Glomerular visceral epithelial cell (primary cell): Measurements from ENCODE around the gene KCNS3.

Experiments used
- DNase-seq: peaks from one replicate; pipeline ENCODE4 v3.0.0-alpha.2; 2016; ENCODE audit errors: extremely low spot score

Gene KCNS3

DNA sequence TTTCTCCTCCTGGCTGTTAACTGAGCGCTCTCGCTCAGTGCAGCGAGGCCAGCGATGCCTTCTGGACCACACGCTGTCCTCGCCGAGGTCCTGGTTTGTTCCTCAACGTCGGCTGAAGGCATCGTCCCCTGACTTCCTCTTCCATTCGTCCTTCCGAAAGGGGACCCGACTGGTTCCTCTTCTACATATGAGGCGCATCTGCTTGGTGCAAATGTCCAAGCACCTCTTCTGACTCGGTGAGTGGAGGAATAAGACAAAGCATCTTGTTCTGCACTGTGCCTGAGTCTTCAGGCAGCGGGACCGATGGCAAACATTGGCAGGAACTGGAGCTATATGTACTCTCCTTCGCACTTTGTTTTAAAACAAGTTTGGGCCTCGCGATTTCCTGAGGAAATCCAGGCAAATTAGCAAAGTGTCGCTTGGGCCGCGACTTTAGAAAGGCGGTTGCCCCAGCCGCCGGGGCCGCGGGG is 621 bp upstream of the KCNS3 start:
- no peak for DNase-seq

DNA sequence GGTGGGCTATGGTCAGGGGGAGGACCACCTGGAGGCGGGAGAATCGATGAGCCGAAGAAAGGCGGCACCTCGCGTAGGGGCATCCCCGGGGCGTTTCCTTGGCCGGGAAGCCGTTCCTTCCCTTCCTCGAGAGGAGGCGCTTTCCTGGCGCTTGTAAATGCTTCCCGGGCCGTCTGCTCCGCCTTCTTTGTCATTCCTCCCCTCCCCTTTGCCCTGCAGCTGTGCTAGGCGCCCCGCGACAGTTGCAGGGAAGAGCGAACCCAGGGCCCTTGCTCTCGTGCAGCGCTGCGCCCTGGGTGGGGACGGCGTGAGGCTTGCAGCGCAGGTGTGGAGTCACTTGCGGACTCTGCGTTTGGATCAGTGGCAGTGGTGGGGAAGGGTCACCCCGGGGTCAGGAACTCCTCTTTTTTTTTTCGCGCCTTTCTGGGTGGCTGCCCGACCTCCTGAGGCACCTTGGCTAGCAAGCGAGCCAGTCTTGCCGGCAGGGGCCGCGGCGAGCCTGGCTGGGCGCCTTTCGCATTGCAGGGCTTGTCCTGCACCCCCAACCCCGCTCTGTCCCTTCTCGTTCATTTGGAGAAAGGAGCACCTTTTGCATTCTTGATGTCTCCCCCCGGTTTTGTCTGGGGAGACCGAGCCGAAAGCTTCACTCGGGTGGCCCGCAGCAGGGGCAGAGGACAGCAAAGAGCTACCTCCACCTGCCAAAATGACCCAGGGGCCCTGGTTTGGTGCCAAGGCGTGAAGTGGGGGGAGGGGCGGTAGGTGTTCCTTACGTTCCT is 858 bp downstream of the KCNS3 start:
- peak; percentile 85 for DNase-seq

DNA sequence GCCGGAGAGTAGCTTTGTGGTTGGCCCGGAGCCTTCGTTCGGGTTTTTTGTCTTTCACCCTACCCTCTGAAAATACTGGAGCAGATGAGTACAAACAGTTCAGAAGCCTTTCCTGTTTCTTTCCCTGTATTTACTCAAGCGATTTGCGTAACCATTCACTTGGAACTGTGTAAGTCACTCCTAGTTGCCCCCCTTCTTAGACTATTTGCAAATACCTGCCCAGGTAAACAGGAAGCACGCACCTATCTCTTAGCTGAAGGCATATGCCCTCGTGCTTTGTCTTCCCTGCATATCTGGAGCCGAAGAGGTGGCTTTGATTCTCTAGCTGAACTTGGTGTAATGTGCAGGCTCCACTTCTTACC is 1.4 kb downstream of the KCNS3 start:
- DNase-seq: no peak

DNA sequence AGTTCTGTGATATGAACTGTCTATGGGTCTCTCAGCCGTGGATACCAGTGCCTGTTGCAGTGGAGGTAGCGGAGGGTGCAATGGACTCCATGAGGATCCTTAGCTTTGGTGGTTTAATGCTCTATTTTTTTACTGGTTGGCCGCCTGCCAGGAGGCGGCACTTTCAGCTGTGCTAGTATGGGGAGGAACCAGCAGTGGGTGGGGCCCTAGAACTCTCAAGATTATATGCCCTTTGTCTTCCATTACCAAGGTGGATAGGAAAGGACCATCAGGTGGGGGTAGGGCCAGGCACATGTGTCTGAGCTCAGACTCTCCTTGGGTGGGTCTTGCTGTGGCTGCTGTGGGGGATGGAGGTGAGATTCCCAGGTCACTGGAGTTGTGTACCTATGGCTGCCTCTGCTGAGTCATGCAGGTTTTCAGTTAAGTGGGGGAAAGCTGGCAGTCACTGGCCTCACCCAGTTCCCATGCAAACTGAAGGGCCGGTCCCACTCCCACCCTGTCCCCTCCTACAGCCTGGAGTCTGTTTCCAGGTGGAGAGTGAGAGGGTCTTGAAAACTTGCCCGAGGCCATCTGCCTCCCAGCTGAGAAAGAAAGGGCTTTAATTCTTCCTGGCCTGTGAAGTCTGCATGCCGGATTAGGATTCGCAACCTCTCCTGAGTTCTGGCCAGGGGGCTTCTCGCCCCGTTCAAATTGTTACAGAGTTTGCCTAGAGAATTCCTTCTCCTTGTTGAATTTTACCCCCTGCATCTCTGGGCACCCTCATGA is 14.5 kb downstream of the KCNS3 start:
- DNase-seq: peak; percentile 32

DNA sequence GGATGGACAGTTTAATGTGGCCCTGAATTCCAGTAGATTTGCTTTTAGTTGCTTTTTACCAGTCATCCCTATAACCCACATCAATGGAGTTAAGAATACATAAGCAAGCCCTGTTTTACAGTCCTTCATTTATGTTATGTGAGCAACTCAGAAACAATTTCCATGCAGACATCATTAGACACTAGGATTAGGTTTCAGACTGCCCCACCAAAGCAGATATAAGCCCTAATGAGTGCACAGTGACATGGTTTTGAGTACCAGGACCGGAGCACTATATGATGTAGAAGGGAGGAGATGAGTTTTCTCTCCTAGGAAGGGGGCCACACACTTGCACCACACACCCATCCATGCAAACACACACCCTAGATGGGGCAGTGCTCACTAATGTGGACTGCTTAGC is 15.5 kb downstream of the KCNS3 start:
- no peak for DNase-seq

DNA sequence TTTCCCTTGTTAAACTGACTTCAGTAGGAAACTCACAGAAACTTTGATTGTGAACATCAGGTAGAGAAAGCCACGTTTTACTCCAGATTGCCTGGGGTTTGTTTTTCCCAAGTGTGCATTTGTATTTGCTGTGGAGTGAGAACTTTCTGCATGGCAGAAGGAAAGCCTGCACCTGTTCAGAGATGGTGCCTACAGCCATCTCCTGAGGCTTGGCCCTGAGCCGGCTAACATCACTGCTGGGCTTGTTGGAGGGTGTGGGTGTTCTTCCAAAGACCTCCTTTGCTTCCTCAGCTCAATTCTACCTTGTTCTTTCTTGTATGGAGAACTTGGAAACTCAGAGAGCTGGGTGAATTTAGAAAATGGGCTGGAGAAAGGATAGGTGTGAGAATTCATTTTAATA is 16.1 kb downstream of the KCNS3 start:
- DNase-seq: no peak

DNA sequence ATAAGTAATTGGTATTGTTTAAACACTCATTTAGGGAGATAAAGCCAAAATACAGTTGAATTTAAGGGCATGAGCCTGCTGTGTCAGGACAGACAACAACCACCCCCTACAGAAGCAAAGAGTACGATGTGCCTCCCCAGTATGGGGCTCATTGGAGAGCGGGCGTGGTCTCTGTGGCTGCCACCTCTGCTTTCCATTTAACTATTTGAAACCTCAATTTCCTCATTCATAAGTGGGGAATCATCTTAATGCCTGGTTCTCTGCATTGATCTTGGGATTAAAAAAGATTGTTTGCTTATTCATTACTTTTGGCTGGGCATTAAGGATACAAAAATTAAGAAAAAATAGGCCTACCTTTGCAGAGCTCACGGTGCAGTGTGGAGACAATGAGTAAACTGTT is 21.4 kb downstream of the KCNS3 start:
- DNase-seq: peak; percentile 27

DNA sequence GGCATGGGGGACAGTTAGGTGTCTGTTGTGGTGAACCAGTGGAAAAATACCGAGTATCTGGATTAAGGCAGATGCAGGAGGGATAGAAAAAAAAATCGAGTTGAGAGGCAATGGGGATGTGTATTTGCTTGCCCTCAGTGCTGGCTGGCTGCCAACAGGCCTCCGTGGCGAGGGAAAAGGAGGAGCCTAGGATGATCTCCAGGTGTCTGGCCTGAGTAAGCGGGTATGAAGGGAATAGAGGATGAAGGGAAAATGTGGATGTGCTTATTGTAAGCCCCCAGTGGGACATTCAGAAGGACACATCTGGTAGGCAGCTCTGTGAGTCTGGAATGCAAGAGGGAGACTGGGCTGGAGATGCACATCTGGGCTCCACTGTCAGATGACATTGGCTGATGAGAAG is 22.8 kb downstream of the KCNS3 start:
- peak; percentile 73 for DNase-seq

DNA sequence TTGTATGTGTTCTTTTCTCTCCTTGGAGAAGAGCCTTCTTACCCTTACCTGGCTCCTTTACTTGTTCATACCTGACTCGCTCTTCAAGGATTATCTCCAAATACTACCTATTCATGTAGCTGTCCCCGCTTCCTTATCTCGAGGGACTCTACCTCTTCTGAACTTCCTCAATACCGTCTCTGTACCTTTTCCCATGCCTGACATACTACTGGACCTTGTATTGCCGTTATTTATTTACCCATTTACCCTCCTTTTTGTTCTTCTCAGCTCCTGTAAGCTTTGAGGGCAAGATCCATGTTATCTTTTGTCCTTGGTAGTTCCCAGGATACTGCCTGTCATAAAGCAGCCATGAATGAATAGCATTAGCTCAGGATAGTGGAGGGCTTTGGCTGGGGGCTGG is 32.5 kb downstream of the KCNS3 start:
- DNase-seq: no peak

DNA sequence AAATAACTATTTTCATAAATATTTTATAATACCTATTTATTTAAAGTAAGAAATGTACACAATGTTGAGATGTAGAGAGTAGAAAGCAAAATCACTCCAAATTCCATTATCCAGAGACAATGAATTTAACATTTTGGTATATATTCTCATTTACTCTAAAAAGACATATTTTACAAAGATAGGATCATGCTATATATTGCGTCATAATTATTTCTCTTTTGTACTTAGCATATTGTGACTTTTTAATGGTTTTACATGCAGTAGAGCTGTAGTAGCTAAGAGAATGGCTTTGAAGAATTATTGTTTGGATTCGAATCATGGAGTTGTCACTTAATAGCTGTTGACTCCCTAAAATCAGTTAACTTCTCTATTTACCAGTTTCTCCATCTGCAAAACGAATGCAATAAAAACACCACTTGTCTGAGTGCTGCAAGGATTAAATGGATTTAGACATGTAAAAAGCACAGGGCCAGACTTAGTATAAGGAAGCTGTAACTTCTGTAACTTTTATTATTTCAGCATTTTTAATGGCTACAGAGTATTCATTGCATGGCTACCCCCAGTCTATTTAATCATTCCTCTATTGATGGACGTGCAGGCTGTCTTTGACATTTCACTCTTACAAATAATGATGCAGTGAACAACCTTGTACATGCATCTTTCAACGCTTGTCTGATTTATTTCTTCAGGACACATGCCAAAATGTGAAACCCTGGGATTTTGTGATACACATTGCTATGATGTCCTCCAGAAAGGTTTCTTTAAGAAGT is 33.2 kb downstream of the KCNS3 start:
- no peak for DNase-seq

DNA sequence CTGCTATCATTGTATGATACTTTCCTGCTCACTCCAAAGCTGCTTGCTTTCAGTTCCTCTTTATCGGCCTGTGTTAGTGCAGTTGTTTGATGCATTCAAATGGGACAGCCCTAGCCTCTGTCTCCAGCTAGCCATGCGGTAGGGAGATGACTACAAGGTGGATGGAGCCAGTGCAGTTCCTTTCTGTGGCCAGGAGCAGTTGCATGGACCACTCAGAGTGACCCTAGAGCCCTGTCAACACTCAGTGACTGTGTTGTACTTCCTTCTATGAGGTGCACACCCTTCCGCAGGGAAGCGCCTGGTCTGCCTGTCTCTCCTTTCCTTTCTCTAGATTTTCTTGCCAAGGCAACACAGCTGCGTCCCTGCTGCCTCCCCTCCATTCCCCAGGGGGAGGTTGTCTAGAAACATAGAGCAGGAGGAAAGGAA is 33.8 kb downstream of the KCNS3 start:
- DNase-seq: no peak

DNA sequence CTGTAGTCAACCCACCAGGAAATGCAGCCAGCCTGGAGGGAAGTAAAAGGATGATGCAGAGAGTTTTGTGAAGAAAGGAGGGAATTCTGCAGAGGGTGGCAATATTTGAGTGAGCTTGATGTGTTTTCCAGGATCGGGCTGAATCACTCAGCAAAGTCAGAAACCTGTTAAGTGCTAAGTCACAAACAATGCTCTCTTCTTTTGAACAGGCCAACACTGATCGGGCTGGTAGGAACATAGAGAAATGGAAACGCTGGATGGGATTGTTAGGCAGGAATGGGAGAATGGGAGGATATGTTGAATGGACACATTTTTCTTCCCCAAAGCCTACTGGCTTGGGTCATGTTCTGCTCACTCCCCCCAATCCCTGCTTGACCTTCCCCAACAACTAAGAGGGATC is 36.6 kb downstream of the KCNS3 start:
- no peak for DNase-seq

DNA sequence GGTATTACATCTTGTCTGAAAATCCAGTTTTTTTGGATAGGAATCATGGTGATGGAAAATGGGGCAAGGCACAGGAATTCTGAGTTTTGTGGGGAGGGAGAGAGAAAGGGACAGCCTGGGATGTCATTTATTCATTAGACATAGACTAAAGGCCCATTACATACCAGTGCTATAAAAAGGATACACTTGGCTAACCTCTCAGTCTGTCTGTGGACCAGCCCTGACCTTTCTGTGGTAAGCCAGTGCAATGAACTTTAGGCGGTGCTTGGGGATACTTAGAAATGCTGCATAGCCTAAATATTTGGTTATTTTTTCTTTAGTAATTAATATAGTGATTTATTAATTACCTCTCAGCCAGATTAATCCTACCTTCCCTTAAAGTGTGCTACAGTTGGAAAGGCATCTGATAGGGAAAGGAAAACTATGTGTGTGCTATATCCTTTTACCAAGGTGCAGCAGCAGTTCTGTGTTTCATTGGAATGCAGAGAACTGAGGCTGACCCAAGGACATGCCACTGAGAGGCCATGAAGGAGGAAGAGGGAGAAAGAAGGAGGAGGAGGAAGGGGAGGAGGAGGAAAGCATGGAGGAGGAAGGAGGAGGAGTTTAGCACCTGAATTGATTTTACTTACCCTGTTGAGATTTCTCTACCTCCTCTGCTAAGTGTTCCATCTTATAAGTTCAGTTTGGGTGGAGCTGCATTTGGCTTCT is 37.5 kb downstream of the KCNS3 start:
- no peak for DNase-seq

DNA sequence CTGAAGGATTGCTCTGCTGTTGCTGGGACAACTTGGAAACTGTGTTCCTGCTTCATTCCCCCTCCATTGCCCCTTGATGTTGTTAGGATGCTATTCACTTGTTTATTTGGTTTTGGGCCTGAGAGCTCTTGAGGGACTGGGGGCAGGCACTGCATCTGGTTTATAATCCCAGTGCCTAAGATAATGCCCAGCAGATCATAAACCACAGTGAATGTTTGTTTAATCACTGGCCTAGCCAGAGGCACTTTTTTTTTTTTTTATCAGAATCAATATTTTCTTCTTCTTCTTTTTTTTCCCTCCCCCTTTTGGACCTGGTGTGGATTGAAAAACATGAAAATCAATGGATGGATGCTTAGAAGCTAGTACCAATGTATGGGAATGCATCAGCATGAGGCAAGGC is 38.1 kb downstream of the KCNS3 start:
- no peak for DNase-seq

DNA sequence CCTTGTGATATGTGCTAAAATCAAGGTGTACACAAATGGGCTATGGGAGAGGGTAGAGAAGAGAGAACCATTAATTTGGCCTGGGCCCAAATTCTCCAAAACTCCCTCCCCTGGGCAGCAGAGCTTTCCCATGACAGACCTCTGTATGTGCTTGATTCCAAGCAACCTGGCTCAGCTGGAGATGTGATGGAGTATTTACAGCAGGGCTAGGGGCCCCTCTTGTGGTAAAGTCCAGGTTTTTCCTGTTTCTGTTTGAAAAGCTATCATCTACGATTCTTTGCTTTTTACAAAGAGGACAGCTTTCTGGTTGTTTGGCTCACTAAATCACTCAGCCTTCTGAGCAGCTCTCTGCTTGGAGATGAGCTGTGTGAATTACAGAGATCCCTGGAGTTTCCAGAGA is 40.3 kb downstream of the KCNS3 start:
- no peak for DNase-seq

DNA sequence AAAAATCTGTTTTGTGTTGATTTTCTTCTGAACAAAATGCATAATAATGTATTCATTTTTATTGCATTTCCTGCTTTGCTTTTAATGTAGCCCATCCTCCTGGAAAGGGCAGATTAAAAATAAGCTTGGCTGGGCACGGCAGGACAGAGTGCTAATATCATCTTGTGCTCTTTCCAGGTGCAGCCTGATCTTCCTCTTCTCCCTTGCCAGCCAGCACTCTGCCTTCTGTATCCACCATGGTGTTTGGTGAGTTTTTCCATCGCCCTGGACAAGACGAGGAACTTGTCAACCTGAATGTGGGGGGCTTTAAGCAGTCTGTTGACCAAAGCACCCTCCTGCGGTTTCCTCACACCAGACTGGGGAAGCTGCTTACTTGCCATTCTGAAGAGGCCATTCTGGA is 52.3 kb downstream of the KCNS3 start:
- no peak for DNase-seq

DNA sequence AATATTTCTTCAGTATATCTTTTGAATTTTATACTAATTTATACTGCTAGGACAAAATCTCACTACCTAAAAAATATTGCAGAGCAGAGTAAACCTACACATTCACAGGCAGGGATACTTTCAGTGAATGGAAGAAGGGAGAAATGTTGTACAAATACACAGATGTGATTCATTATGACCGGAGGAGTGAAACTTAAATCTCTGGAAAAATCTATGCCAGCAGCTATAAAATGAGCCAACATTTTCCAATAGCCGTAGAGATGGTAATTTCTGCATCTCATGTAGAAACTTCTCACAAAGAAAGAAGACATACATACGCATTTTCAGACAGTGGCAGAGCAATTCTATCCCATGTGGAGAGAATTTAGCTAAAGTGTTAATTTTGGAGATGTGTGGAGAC is 54.8 kb downstream of the KCNS3 start:
- DNase-seq: no peak

DNA sequence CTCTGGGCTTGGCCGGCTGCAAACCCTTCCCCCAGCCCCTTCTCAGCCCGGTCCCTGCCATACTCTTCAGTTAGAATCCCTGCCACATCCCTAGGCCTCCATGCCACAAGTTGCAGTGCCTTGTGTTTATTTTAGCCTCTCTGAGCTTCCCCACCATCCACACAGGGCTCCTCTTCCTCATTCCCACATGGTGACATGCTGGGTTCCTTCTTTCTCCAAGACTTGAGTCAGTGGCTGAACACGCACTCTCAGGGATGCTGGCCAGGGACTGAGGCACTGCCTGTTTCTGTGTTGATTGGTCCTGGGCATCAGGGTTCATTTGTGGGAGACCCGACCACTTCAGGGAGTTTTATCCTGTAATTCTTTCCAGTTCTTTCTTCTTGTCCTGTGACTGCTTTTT is 56.3 kb downstream of the KCNS3 start:
- peak; percentile 88 for DNase-seq

DNA sequence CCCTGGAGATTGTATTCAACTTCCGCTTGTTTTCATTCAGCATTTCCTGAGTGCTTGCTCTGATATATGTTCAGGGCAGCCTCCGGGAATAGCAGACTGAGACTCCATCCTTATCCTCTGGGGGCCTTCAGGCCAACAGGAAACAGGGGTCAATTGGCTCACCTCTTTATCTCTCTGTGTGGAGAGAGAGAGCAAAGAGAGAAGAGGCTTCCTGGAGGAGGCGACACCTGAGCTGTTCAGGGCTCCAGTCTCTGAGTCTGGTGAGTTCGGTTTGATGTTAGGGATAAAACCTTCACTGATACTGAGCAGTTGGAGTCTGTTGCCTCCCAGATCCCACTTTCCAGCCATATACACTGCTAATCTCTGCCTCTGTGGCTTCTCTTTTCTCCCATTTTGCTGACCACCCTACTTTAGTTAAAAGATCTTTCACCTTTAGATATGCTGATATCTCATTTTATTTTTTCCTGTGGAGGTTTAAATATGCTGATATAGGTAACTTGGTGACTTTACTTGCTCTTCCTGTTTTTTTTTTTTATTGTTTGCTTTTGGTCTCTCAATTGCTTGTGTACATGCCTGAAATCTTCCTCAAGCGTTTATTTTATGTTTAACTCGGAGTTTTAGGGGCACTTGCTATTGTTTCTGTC is 56.9 kb downstream of the KCNS3 start:
- DNase-seq: no peak

DNA sequence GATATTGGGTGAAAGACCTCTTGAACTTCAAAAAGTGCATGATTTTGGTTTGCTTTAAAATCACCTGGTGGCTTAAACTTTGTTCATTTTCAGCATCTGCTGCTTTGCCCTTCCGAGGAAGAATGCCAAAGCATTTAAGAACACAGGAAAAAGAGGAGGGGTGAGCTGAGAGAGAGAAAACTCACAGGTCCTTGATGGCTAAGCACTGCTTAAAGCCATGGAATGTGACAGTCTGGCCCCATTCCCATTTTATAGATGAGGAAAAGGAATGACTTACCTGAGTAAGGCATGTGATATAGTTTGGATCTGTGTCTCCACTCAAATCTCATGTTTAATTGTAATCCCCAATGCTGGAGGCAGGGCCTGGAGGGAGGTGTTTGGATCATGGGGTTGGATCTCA is 58.1 kb downstream of the KCNS3 start:
- DNase-seq: no peak

DNA sequence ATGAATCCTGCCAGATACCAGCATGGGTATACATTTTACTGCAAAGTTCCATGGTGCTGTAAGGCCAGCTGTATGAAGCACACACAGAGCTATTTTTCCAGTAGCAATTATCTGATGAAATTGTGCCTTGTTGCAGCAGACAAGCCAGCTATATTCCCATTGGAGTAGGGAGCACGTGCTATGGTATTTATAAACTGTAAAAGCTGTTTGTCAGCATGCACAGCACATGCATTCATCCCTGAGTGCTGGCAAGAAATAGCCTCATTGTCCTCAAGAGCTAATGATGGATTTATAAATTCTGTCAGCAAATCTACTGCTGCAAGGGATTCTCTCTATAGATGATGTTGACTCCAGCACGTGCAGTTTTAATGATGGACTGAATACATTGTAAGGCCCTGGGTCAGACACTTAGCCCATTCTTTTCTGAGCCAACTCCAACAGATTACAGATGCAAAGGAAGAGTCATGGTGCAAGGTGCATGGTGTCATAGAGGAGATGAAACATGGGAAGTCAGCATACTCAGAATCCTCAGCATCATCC is 61.7 kb downstream of the KCNS3 start:
- DNase-seq: no peak
